GM18511 (cell line): ENCODE measurements around the gene MEST.
"Not testable (repeated sequence)": the region's sequence is repeated elsewhere in the genome, so short reads cannot be mapped to it uniquely, and the experiment has no call there.

Source experiments
- ATAC-seq: cut with Tn5 transposase; IDR thresholded peaks from one replicate; pipeline ENCODE4 v1.9.1; 2021; ENCODE audit warnings: mild to moderate bottlenecking, moderate library complexity; ENCODE audit not compliant: unreplicated experiment

The MEST gene, protein sequence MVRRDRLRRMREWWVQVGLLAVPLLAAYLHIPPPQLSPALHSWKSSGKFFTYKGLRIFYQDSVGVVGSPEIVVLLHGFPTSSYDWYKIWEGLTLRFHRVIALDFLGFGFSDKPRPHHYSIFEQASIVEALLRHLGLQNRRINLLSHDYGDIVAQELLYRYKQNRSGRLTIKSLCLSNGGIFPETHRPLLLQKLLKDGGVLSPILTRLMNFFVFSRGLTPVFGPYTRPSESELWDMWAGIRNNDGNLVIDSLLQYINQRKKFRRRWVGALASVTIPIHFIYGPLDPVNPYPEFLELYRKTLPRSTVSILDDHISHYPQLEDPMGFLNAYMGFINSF

DNA sequence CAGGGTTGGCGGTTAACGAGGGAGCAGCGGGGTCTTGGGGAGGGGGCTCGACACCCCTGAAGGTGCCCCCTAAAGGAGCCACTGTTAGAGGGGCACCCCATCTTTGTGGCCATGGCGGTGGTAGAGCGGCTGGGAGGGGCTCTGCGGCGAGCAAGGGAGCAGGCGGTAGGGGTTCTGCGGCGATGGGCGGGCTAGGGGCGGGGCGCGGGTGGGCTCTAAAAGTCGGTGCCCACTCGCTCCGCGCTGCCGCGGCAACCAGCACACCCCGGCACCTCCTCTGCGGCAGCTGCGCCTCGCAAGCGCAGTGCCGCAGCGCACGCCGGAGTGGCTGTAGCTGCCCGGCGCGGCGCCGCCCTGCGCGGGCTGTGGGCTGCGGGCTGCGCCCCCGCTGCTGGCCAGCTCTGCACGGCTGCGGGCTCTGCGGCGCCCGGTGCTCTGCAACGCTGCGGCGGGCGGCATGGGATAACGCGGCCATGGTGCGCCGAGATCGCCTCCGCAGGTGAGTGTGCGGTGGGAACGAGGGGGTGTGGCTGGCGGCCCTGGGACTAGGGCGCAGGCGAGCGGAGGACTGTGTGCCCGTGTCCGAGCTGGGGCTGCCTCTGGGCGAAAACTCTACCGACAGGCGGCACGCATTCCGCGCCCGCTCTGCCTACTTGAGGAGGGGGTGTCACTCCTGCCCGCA is at the start of gene MEST:
Gene MEST, plus strand, starts transcription at position 245 of the 682 bp plus-strand sequence. Its CDS starts 229 bp downstream, at position 474.
- ATAC-seq = no peak

- no peak for ATAC-seq
Measured at GRCh38 chr7:130442601-130443000, 49.3 kb upstream of the MEST start.

- ATAC-seq = no peak
Measured at GRCh38 chr7:130444234-130444633, 47.7 kb upstream of the MEST start.

- no peak for ATAC-seq
Measured at GRCh38 chr7:130444751-130445407, 47.0 kb upstream of the MEST start.

- ATAC-seq = no peak
Measured at GRCh38 chr7:130446259-130446658, 45.6 kb upstream of the MEST start.

GRCh38 chr7:130451344-130451743 is 40.5 kb upstream of the MEST start:
- ATAC-seq = not testable (repeated sequence)

DNA sequence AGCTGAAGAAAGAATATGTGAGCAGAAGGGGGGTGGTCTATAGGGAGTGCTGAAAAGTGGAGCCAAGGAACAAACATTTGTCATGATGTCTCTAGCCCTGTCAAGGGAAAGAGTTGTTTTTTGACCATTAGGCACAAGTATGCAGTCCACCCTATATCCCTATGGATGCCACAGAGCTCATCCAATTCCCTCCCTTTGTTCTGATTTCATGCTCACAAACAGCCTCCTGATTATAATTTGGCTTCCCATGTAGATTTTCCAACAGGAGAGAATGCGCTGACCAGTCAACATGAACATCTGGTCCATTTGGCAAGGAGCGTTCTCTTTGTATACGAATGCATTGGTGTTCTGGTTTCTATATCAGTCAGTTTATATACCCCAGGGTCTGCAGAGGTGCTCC is 38.9 kb upstream of the MEST start:
- ATAC-seq = no peak

DNA sequence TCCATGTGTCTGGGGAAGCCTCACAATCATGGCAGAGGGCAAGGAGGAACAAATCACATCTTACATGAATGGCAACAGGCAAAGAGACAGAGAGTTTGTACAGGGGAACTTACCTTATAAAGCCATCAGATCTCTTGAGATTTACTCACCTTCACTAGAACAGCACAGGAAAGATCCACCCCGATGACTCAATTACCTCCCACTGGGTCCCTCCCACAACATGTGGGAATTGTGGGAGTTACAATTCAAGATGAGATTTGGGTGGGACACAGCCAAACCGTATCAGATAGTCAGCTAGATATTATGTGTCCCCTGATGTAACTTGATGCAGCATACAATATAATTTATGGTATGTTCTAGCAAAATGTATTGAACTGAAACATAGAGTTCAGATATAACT is 36.9 kb upstream of the MEST start:
- no peak for ATAC-seq

GRCh38 chr7:130458257-130458656 is 33.6 kb upstream of the MEST start:
- ATAC-seq = peak; percentile 78

DNA sequence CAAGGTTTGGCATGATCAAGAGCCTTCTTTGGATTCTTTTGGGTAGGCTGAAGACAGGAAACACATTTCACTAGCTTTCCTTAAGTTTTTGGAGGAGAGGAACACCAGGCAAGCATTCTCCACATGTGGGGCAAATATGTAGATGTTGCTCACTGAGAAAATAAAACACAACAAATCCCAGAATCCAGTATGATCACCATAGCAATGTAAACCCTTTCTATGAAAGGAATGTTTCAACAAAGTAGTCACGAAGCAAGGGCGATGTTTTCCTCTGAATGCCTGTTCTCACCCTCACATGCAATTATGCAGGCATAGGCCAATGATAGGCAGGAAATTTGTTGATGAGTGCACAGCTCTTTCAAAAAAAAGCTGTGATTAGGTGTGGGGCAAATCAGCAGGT is 30.6 kb upstream of the MEST start:
- ATAC-seq = no peak

GRCh38 chr7:130463553-130464434 is 28.1 kb upstream of the MEST start:
- ATAC-seq = no peak

DNA sequence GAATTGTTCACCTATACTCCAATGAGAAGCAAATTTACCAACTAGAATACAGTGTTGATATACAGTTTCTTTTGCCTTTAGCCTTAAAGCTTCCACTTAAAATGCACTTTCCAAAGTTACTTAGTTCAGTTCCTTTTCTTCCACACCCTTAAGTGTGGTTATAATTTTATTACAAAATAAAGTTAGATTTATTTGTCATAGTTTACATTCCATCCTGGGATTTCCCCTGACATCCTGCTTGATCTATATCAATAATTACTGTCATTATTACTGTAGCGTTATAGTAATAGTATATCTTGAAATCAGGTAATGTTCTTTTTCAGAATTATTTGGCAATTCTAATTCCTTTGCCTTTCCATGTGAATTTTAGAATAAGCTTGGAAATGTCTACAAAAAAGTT is 23.3 kb upstream of the MEST start:
- no peak for ATAC-seq

DNA sequence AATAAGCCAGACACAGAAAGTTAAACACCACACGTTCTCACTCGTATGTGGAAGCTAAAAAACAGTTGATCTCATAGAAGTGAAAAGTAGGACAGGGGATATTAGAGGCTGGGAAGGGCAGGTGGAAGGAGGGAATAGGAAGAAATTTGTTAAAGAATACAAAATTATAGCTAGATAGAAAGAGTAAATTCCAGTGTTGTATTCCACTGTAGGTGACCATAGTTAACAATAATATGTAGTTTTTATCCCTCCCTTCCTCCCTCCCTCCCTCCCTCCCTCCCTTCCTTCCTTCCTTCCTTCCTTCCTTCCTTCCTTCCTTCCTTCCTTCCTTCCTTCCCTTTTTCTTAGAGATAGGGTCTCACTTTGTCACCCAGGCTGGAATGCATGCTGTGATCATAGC is 19.9 kb upstream of the MEST start:
- ATAC-seq = no peak

DNA sequence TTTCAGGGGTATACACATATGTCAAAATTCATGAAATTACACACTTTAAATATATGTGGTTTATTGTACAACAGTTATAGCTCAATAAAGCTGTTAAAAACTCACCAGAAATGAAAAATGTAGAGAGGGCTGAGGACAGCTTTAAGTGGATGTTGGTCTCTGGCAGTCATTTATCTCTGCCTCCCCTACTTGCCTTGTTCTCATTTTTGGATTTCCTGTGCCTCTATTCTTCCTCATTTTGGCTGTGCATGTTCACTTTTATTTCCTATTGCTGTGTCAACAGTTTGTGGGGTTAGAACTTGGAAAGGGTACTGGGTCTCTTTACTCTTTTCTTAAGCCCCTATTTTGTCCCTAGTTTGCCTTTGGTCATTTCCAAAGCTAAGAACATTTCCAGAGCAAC is 18.6 kb upstream of the MEST start:
- ATAC-seq = no peak

GRCh38 chr7:130473876-130474275 is 18.0 kb upstream of the MEST start:
- ATAC-seq = no peak

GRCh38 chr7:130475776-130476175 is 16.1 kb upstream of the MEST start:
- ATAC-seq = no peak

DNA sequence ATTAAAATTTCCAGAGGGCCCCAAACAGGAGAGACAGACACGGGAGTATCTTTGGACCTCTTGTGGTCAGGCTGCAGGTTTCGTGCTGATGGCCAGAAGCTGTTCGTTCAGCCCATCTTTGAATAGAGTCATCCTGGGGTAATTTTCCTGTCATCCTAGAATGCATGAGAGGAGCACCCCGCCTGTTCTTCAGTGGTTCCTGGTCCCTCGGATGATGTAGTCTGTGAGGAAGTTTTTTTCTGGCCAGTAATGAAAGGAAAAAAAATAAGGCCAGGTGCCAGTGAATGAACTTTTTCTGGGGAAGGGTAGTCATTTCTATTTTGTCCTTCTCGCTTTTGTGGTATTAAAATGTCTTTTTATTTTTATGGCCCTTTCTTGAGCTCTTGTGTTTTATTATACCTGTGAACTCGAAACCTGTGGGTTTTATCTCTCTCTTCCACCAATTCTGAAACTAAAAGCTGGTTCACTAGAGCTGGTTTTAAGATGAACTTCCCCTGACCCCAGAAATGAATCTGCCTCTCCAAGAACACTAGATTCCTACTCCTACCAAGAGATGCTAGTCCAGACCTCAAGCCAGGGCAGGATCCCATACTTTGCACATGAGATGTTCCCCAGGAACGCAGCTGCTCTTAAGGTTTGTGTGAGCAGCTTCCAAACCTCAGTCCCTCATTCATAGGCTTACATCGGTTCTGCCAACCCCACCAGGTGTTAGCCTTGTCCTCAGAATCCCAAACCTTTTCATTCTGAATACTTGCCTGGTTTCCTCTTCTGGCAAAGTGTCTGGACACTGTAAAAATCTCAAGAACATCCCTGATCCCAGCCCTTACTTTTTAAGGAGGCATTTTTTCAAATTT is 15.4 kb upstream of the MEST start:
- peak; percentile 96 for ATAC-seq

DNA sequence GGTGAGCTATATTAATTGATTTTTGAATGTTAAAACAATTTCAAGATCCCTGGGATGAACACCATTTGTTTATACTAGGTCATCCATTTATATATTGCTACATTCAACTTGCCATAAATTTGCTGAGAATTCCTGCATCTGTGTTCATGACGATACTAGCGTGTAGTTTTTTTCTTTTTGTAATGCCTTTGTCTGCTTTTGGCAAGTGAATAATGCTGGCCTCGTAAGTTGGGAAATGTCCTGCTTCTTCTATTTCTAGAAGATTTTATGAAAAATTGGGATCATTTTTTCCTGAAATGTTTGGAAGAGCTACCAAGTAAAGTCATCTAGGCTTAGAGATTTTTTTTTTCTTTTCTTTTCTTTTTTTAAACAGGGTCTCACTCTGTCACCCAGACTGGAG is 12.9 kb upstream of the MEST start:
- ATAC-seq = no peak

DNA sequence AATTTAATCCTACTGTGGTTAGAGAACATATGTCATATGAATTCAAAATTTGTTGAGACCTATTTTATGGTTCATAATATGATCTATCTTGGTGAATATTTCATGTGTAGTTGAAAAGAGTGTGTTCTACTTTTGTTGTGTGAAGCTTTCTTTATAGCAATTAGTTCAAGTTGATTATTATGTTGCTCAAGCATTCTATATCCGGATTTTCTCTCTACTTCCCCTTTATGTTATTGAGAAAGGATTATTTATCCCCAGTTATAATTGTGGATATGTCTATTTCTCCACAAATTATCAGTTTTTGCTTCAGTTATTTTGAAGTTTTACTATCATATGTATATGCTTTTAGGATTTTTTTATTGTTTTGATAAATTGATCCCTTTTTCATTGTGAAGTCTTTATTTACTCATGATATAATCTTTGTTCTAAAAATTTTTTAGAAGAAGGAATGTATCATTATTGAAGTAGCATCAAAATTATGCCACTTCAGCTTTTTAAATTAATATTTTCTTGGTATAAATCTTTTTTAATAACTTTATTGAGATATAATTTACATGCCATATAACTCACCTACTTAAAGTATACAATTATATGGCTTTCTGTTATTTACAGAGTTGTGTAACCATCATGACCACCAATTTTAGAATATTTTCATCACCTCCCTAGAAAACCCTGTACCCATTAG is 12.0 kb upstream of the MEST start:
- no peak for ATAC-seq

DNA sequence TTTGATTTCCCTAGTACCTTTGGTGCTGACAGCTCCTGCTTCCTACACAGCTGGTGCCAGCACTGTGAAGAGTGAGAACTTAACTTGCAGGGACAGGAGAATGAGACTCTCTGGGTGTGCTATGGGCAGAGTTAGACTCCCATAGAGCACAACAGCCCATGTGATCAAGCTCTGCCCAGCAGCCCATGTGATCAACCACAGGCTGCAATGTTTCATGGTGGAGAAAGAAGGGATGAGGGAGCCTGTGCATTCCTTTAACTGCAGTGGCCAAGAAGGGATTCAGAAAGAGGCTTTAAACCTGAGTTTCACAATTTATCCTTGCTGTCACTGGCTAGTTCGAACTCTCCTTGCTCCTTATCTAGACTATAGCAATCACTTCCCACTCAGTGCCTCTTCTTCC is 10.0 kb upstream of the MEST start:
- ATAC-seq = no peak
